Caco-2 (cell line): ENCODE measurements around the gene ARPC5. TPM values are rescaled to one million over a fixed set of nuclear protein-coding genes. Genes with fewer than 3 reads are reported as not detected.
A peak's percentile ranks its signal among the peaks of the same experiment; 100 is the strongest.

Experiments
- BruUV-seq: library from RNA; stranded (reverse); fragments of 400-500 nt; replicated peaks from 2 replicates; lab custom pipeline; 2021; lab: Mats Ljungman, UMichigan
- CTCF ChIA-PET: fragments of 300-600 bp; sonication (Branson Sonifier 250); formaldehyde crosslinking; loops from one replicate; lab custom pipeline; 2022; ENCODE audit warnings: antibody characterized with exemption; lab: Charles Lee
- POLR2A ChIA-PET: fragments of 300-600 bp; sonication (Branson Sonifier 250); formaldehyde crosslinking; loops from one replicate; lab custom pipeline; 2022; ENCODE audit warnings: antibody characterized with exemption; lab: Charles Lee
- DNase-seq, 2 experiments: peaks; one replicate each; pipeline versions ENCODE4 v3.0.0 to v3.0.0-alpha.2; 2020 to 2022
- H3K27me3 ChIP-seq: replicated peaks from 2 replicates; pipeline ENCODE4 v1.6.0; 2011; ENCODE audit warnings: low read length; ENCODE audit not compliant: control insufficient read depth, insufficient read depth
- H3K36me3 ChIP-seq: 2 replicates; pipeline ENCODE4 v1.5.1; 2011; ENCODE audit warnings: low read length; ENCODE audit not compliant: control insufficient read depth, insufficient read depth
- H3K4me1 ChIP-seq: fragments of 250-450 bp; sonication (Bioruptor Pico); 2 replicates; pipeline ENCODE4 v1.5.1; 2020; ENCODE audit warnings: mild to moderate bottlenecking
- H3K4me3 ChIP-seq: 2 replicates; pipeline ENCODE4 v1.5.1; 2011; ENCODE audit warnings: low read depth, mild to moderate bottlenecking, control low read depth, low read length
- H3K9me3 ChIP-seq: fragments of 250-450 bp; sonication (Bioruptor Pico); 2 replicates; pipeline ENCODE4 v1.5.1; 2020; ENCODE audit warnings: mild to moderate bottlenecking, moderate library complexity
- H3K27ac Mint-ChIP-seq: one replicate; pipeline ENCODE4 v1.8.0; 2022; ENCODE audit warnings: mixed read lengths; ENCODE audit not compliant: unreplicated experiment
- H3K27me3 Mint-ChIP-seq: one replicate; pipeline ENCODE4 v1.8.0; 2022; ENCODE audit warnings: mixed read lengths; ENCODE audit not compliant: insufficient read depth, unreplicated experiment
- H3K36me3 Mint-ChIP-seq: one replicate; pipeline ENCODE4 v1.8.0; 2022; ENCODE audit warnings: mild to moderate bottlenecking, mixed read lengths; ENCODE audit not compliant: insufficient read depth, unreplicated experiment
- H3K4me1 Mint-ChIP-seq: one replicate; pipeline ENCODE4 v1.8.0; 2022; ENCODE audit warnings: low read depth, mixed read lengths; ENCODE audit not compliant: unreplicated experiment
- H3K4me3 Mint-ChIP-seq: one replicate; pipeline ENCODE4 v1.8.0; 2022; ENCODE audit warnings: mild to moderate bottlenecking, moderate library complexity, mixed read lengths; ENCODE audit not compliant: unreplicated experiment
- H3K9me3 Mint-ChIP-seq: one replicate; pipeline ENCODE4 v1.8.0; 2022; ENCODE audit warnings: mixed read lengths; ENCODE audit not compliant: unreplicated experiment
- intact Hi-C: fragments of 100-400 bp; cut with micrococcal nuclease; formaldehyde crosslinking; loops from one replicate; pipeline ENCODE4 v1.10.0; 2022; ENCODE audit not compliant: unreplicated experiment
- total RNA-seq: library from RNA; stranded (reverse); gene quantifications from 2 replicates; pipeline ENCODE4 v1.2.3, GENCODE V29; 2022
- TF ChIP-seq, protein P1 (sequence below), 2 experiments: fragments of 200-600 bp in 1 of 2; IDR thresholded peaks; 1 replicate in 1 of 2; 2 replicates in 1 of 2; pipeline versions ENCODE4 v1.5.1 to v1.8.0; 2011 to 2022; ENCODE audit warnings: antibody characterized with exemption in 1 of 2, control low read depth in 1 of 2, inconsistent platforms in 1 of 2, low read depth in 1 of 2, low read length in 1 of 2, mild to moderate bottlenecking in 1 of 2, moderate library complexity in 1 of 2; ENCODE audit not compliant: insufficient read depth in 1 of 2, severe bottlenecking in 1 of 2, unreplicated experiment in 1 of 2

The ARPC5 gene
- total RNA-seq, 1 experiment from 2014 or later: 135 TPM

DNA sequence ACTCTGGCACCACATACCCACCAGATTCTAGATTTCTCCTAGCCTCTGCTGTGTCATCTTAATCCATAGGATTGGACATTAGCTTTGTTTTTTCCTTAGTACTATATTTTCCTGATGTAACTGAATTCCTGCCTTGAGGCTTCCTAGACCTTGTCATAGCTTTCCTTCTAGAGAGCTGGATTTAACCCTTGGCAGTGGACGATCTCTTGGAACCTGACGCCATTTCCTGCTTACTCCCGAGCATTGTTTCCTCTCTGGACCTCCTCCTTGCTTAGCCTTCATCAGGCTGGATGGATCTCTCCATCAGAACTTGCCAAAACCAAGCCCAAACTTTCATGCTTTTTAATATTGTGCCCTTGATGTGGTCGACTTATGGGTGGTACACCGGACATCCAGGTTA, 16.0 kb upstream of the ARPC5 start:
- H3K9me3 Mint-ChIP-seq: no peaks in the 10 kb centered on the region
- intact Hi-C loops: loop anchor here (5.0 kb wide), 1 partner anchor 86 kb away; no protein-coding TSS in a partner anchor
- H3K4me1 Mint-ChIP-seq: peaks cover 51% of the 10 kb centered on the region
- ChIA-PET CTCF (no interaction called here), POLR2A (no interaction called here)
- Histone ChIP-seq H3K27me3 (no peaks in the 10 kb centered on the region), H3K36me3 (no peaks in the 10 kb centered on the region), H3K9me3 (no peaks in the 10 kb centered on the region), H3K4me3 (no peak overlapping the region), H3K4me1 (peaks cover 37% of the 10 kb centered on the region)
- TF ChIP-seq, protein P1, sequence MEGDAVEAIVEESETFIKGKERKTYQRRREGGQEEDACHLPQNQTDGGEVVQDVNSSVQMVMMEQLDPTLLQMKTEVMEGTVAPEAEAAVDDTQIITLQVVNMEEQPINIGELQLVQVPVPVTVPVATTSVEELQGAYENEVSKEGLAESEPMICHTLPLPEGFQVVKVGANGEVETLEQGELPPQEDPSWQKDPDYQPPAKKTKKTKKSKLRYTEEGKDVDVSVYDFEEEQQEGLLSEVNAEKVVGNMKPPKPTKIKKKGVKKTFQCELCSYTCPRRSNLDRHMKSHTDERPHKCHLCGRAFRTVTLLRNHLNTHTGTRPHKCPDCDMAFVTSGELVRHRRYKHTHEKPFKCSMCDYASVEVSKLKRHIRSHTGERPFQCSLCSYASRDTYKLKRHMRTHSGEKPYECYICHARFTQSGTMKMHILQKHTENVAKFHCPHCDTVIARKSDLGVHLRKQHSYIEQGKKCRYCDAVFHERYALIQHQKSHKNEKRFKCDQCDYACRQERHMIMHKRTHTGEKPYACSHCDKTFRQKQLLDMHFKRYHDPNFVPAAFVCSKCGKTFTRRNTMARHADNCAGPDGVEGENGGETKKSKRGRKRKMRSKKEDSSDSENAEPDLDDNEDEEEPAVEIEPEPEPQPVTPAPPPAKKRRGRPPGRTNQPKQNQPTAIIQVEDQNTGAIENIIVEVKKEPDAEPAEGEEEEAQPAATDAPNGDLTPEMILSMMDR (IDR thresholded peaks at IDR 0.05; ENCODE audit: insufficient read depth in 1 of 2, low read depth in 1 of 2, low read length in 1 of 2, severe bottlenecking in 1 of 2, unreplicated experiment in 1 of 2): no peak
- H3K4me3 Mint-ChIP-seq: no peak overlapping the region
- no peaks in the 10 kb centered on the region for H3K36me3 Mint-ChIP-seq
- no peak for DNase-seq
- H3K27ac Mint-ChIP-seq: peak overlapping the region; percentile 17
- H3K27me3 Mint-ChIP-seq: no peaks in the 10 kb centered on the region
- BruUV-seq: no TSS peak

DNA sequence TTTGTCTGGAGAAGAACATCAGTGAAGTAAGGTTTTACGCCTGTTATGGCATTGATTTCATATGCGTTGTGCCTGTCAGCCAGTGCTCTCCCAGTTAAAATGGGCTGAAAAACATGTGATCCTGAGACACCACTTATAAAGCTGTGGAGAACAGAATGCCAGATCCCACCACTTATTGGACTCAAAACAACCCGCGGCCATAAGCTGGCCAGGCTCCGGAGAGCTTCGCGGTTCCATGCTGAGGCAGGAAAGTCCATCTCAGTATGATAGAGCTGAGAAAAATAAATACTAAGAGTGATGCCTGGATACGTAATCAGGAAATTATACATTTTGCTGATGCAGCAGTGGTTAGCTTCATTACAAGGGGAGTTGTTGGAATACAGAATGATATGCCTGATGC, 12.5 kb upstream of the ARPC5 start:
- H3K36me3 Mint-ChIP-seq: no peaks in the 10 kb centered on the region
- no peak overlapping the region for H3K4me3 ChIP-seq
- BruUV-seq: no TSS peak
- H3K9me3 ChIP-seq: no peaks in the 10 kb centered on the region
- ChIA-PET CTCF (no interaction called here), POLR2A (no interaction called here)
- TF ChIP-seq, protein P1 (IDR thresholded peaks at IDR 0.05; ENCODE audit: insufficient read depth in 1 of 2, low read depth in 1 of 2, low read length in 1 of 2, severe bottlenecking in 1 of 2, unreplicated experiment in 1 of 2): no peak
- H3K36me3 ChIP-seq: no peaks in the 10 kb centered on the region
- DNase-seq: no peak
- no peaks in the 10 kb centered on the region for H3K27me3 Mint-ChIP-seq
- H3K9me3 Mint-ChIP-seq: no peaks in the 10 kb centered on the region
- H3K4me1 Mint-ChIP-seq: peaks cover 44% of the 10 kb centered on the region
- peaks cover 43% of the 10 kb centered on the region for H3K4me1 ChIP-seq
- no peak overlapping the region for H3K4me3 Mint-ChIP-seq
- no peak overlapping the region for H3K27ac Mint-ChIP-seq
- intact Hi-C loops: no loop called here
- H3K27me3 ChIP-seq: no peaks in the 10 kb centered on the region

DNA sequence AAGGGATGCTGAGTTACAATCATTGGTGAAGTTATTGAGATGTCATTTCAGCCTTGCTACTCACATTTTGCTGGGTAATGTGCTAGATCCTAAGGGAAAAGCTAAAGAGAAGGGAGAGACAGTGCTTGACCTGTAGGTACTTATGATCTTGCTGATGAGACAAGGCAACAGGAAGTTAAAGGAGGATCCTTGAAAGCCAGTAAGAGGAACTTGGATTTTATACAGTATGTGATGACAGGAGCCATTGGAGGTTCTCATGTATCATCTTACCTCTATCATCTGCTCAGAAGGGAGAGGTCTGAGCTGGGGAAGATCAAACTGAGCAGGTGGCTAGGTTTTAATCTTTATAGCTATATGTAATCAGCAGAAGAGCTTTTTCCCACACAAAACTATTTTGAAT, 11.2 kb upstream of the ARPC5 start:
- H3K36me3 Mint-ChIP-seq: no peaks in the 10 kb centered on the region
- CTCF ChIA-PET: no interaction called here

More for the DNA sequence above, 11.2 kb upstream of the ARPC5 start:
- Histone ChIP-seq H3K4me1 (peaks cover 34% of the 10 kb centered on the region), H3K4me3 (no peak overlapping the region), H3K9me3 (no peaks in the 10 kb centered on the region), H3K27me3 (no peaks in the 10 kb centered on the region), H3K36me3 (no peaks in the 10 kb centered on the region)
- Mint-ChIP-seq H3K27me3 (no peaks in the 10 kb centered on the region), H3K4me3 (no peak overlapping the region), H3K9me3 (no peaks in the 10 kb centered on the region), H3K4me1 (peaks cover 38% of the 10 kb centered on the region), H3K27ac (no peak overlapping the region)
- POLR2A ChIA-PET: no interaction called here
- TF ChIP-seq, protein P1 (IDR thresholded peaks at IDR 0.05; ENCODE audit: insufficient read depth in 1 of 2, low read depth in 1 of 2, low read length in 1 of 2, severe bottlenecking in 1 of 2, unreplicated experiment in 1 of 2): no peak
- intact Hi-C loops: no loop called here
- no peak for DNase-seq
- BruUV-seq: no TSS peak
